Neutrophil (primary cell): ENCODE results near the gene SLC10A6.

Experiments
- H3K27ac ChIP-seq: fragments of 200-600 bp; sonication (generic); 2 replicates; pipeline ENCODE4 v1.5.1; 2016; ENCODE audit warnings: mild to moderate bottlenecking, moderate library complexity
- H3K27me3 ChIP-seq: fragments of 200-600 bp; sonication (generic); 2 replicates; pipeline ENCODE4 v1.6.0; 2016; ENCODE audit warnings: mild to moderate bottlenecking
- H3K36me3 ChIP-seq: fragments of 200-600 bp; sonication (generic); 2 replicates; pipeline ENCODE4 v1.5.1; 2017
- H3K4me1 ChIP-seq, 2 experiments: fragments of 200-600 bp in 1 of 2; sonication (generic) in 1 of 2; 1 replicate in 1 of 2; 2 replicates in 1 of 2; pipeline versions ENCODE4 v1.5.1 to v1.6.1; 2013 to 2016; ENCODE audit warnings: low read depth in 1 of 2, low read length in 1 of 2, mild to moderate bottlenecking in 1 of 2, moderate library complexity in 1 of 2; ENCODE audit not compliant: control insufficient read depth in 1 of 2, insufficient read depth in 1 of 2
- H3K4me3 ChIP-seq, 2 experiments: fragments of 200-600 bp in 1 of 2; sonication (generic) in 1 of 2; 1 replicate in 1 of 2; 2 replicates in 1 of 2; pipeline ENCODE4 v1.5.1; 2013 to 2016; ENCODE audit warnings: low read depth in 1 of 2, low read length in 1 of 2, mild to moderate bottlenecking in 1 of 2, moderate library complexity in 1 of 2
- H3K9me3 ChIP-seq: fragments of 200-600 bp; sonication (generic); 2 replicates; pipeline ENCODE4 v1.5.1; 2016
- TF ChIP-seq, protein P1 (sequence below): fragments of 200-600 bp; sonication (generic); IDR thresholded peaks from 2 replicates; pipeline ENCODE4 v1.5.1; 2016; ENCODE audit warnings: antibody characterized with exemption

The SLC10A6 gene

DNA sequence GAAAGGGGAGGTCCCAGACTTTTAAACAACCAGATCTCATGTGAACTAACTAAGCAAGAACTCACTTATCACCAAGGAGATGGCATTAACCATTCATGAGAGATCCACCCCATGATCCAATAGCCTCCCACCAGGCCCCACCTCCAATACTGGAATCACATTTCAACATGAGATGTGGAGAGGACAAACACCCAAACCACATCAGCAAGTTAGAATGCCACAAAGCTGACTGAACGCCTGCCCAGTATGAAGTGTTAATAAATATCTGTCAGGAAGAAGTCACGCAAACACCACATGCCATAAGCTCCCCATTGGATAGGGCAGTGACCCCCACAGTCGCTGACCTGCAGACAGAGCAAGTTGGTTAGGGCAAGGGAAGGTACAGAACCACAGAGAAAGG lies 14.3 kb downstream of the SLC10A6 start:
- Histone ChIP-seq H3K4me3 (no peak overlapping the region), H3K9me3 (no peaks in the 10 kb centered on the region), H3K27me3 (no peaks in the 10 kb centered on the region), H3K4me1 (no peaks in the 10 kb centered on the region), H3K27ac (no peak overlapping the region), H3K36me3 (no peaks in the 10 kb centered on the region)
- TF ChIP-seq, protein P1, sequence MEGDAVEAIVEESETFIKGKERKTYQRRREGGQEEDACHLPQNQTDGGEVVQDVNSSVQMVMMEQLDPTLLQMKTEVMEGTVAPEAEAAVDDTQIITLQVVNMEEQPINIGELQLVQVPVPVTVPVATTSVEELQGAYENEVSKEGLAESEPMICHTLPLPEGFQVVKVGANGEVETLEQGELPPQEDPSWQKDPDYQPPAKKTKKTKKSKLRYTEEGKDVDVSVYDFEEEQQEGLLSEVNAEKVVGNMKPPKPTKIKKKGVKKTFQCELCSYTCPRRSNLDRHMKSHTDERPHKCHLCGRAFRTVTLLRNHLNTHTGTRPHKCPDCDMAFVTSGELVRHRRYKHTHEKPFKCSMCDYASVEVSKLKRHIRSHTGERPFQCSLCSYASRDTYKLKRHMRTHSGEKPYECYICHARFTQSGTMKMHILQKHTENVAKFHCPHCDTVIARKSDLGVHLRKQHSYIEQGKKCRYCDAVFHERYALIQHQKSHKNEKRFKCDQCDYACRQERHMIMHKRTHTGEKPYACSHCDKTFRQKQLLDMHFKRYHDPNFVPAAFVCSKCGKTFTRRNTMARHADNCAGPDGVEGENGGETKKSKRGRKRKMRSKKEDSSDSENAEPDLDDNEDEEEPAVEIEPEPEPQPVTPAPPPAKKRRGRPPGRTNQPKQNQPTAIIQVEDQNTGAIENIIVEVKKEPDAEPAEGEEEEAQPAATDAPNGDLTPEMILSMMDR, result no peak

DNA sequence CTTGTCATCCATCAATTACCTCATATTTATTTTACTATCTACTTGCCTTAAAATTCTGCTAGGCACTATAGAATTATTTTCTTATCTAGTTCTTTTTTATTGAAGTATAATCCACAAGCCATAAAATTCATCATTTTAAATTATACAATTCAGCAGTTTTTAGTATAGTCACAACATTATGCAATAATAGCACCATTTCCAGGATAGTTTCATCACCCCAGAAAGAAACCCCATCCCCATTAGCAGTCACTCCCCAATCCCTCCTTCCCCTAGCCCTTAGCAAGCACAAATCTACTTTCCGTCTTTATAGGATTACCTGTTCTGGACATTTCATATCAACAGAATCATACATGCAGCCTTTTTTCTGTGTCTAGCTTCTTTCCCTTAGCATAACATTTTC lies 15.6 kb downstream of the SLC10A6 start:
- H3K27ac ChIP-seq, result no peak overlapping the region
- no peaks in the 10 kb centered on the region for H3K4me1 ChIP-seq
- no peak overlapping the region for H3K4me3 ChIP-seq
- no peaks in the 10 kb centered on the region for H3K27me3 ChIP-seq
- H3K9me3 ChIP-seq, result no peaks in the 10 kb centered on the region
- H3K36me3 ChIP-seq, result no peaks in the 10 kb centered on the region
- TF ChIP-seq, protein P1, result no peak

DNA sequence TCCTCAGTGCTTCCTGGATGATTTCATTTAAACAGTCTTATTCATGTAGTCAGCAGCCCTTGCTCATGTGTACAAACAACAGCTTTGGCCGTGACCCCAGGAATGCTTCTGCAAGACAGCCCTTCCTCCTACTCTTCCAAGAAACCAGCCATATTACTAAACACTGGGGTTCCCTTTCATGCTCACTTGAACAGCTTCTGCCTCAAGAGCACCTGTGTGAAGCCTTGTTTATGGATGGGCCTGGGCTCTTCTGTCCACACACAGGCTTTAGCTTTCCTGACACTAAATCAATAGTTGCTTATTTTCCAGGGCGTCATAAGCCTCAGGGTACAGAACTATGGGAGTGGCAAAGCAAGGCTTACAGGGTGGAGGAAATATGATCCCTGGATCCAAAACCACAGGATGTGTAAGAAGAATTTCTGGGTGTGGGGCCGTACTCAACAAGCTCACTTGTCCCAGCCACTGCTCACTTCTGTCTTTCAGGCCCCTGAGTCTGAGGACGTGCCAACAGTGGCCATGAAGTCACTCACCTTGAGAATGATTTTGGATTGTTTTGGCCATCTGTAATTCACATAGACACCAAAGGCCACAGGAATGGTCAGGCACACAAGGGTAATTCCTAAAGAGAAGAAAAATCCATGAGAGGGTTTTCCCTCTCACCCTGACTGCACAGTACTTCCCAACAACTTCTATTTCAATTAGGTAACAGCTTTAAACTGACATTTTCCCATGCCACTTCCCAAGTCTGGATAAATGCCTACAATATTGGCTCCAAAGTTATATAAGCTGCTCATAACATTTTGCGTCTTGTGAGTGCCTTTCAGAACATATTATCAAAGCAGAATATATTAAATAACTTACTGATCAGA lies 17.7 kb downstream of the SLC10A6 start:
- H3K9me3 ChIP-seq, result no peaks in the 10 kb centered on the region
- TF ChIP-seq, protein P1, result no peak
- H3K4me1 ChIP-seq, result no peaks in the 10 kb centered on the region
- H3K4me3 ChIP-seq, result no peak overlapping the region
- H3K27me3 ChIP-seq, result no peaks in the 10 kb centered on the region
- H3K27ac ChIP-seq, result no peak overlapping the region
- H3K36me3 ChIP-seq, result no peaks in the 10 kb centered on the region

DNA sequence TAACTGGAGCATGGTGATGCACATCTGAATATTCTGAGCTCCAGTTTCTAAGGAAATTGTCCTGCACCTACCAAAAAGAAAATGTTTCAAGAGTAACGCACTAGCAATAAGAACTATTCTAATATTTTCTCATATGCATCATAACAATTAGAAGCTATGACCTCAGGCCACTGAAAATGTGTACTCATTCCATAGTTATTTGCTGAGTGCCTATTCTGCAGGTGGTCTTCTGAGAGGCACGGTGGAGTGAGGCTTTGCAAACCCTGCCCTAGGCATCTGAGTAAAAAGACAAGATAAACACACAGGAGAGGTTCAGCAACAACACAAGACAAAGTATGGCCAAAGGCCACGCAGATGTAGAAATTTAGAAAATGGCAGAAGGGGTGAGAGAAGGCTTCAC lies 23.7 kb downstream of the SLC10A6 start:
- Histone ChIP-seq H3K4me1 (no peaks in the 10 kb centered on the region), H3K9me3 (no peaks in the 10 kb centered on the region), H3K27ac (no peak overlapping the region), H3K36me3 (no peaks in the 10 kb centered on the region), H3K4me3 (no peak overlapping the region), H3K27me3 (no peaks in the 10 kb centered on the region)
- TF ChIP-seq, protein P1, result no peak

DNA sequence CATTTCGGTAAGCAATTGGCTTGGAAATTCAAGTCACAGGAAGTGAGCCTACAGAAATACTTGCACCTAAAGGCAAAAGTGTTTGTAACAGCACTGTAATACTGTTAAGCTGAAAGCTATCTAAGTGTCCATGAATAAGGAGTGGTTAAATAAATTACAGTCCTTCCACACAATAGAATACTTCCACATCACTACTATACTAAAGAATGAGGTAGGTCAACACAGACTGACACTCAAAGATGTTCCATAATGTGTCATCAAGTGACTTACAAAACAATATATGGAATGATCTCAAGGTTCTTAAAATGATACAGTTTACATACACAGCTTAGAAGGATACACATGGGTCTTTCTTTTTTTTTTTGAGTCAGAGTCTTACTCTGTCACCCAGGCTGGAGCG lies 27.0 kb downstream of the SLC10A6 start:
- Histone ChIP-seq H3K27me3 (no peaks in the 10 kb centered on the region), H3K4me1 (no peaks in the 10 kb centered on the region), H3K9me3 (no peaks in the 10 kb centered on the region), H3K4me3 (no peak overlapping the region), H3K36me3 (no peaks in the 10 kb centered on the region), H3K27ac (no peak overlapping the region)
- TF ChIP-seq, protein P1, result no peak
